ENCODE results near the gene PTGER1.

- TF ChIP-seq POLR2A (IDR thresholded peaks at IDR 0.05; ENCODE audit: low read depth, low read length) (no peak), POLR2AphosphoS5 (IDR thresholded peaks at IDR 0.05; ENCODE audit: low read depth, low read length) (no peak)
Observed at GRCh38 chr19:14435320-14436050, 39.7 kb downstream of the PTGER1 start.

All from GM12892 (cell line).